HepG2 (cell line): ENCODE measurements around the gene USH2A. TPM values are rescaled to one million over a fixed set of nuclear protein-coding genes. Genes with fewer than 3 reads are reported as not detected.
A peak's percentile ranks its signal among the peaks of the same experiment; 100 is the strongest.

Experiments used
- ATAC-seq: fragments of 200-7000 bp; cut with Tn5 transposase; 3 replicates; pipeline ENCODE4 v1.9.1; 2020; ENCODE audit warnings: mild to moderate bottlenecking, moderate library complexity
- BruUV-seq: library from RNA; stranded (reverse); fragments of 400-500 nt; replicated peaks from 2 replicates; lab custom pipeline; 2021; lab: Mats Ljungman, UMichigan
- CTCF ChIA-PET: fragments of 300-600 bp; formaldehyde crosslinking; extraction: SDS; loops from one replicate; lab custom pipeline; 2021; ENCODE audit warnings: low total read pairs, inconsistent platforms, low intra/inter-chr PET ratio; lab: Yijun Ruan, JAX
- POLR2A ChIA-PET: fragments of 350-600 bp; sonication (Branson Sonifier 250); formaldehyde crosslinking; loops from one replicate; lab custom pipeline; 2020; ENCODE audit warnings: antibody characterized with exemption, inconsistent platforms; lab: Yijun Ruan, JAX
- DNase-seq: peaks from one replicate; pipeline ENCODE4 v3.0.0-alpha.2; 2015; ENCODE audit warnings: low spot score
- FAIRE-seq: peaks from 3 replicates; lab custom pipeline; 2011; peaks lifted over from hg19 to GRCh38; lab: Jason Lieb, UNC
- H2AFZ ChIP-seq: one replicate; pipeline ENCODE4 v1.6.1; 2011; ENCODE audit warnings: low read length, inconsistent platforms
- H3K27ac ChIP-seq: fragments of 300-600 bp; 3 replicates; pipeline ENCODE4 v1.8.0; 2011; ENCODE audit warnings: mixed run types, mild to moderate bottlenecking, mixed read lengths, low read length, inconsistent platforms; ENCODE audit not compliant: insufficient read depth; ENCODE audit errors: extremely low read length
- H3K27me3 ChIP-seq, 2 experiments: fragments of 200-600 bp in 1 of 2; 2 replicates in 1 of 2; 3 replicates in 1 of 2; pipeline versions ENCODE4 v1.6.0 to v1.8.0; 2011; ENCODE audit warnings: low read length in 2 of 2, mild to moderate bottlenecking in 2 of 2, moderate library complexity in 2 of 2, inconsistent platforms in 1 of 2; ENCODE audit not compliant: insufficient read depth in 2 of 2, control insufficient read depth in 1 of 2
- H3K36me3 ChIP-seq, 2 experiments: fragments of 200-600 bp in 1 of 2; replicated peaks in 1 of 2; 2 replicates in 1 of 2; 3 replicates in 1 of 2; pipeline versions ENCODE4 v1.5.1 to v1.8.0; 2011; ENCODE audit warnings: low read length in 2 of 2, inconsistent platforms in 1 of 2; ENCODE audit not compliant: insufficient read depth in 2 of 2, control insufficient read depth in 1 of 2
- H3K4me1 ChIP-seq: 2 replicates; pipeline ENCODE4 v1.5.1; 2012; ENCODE audit warnings: low read length, inconsistent platforms; ENCODE audit not compliant: insufficient read depth
- H3K4me2 ChIP-seq: 2 replicates; pipeline ENCODE4 v1.6.0; 2011; ENCODE audit warnings: low read depth, low read length, inconsistent platforms
- H3K4me3 ChIP-seq, 3 experiments: fragments of 200-600 bp in 1 of 3; sonication (generic), shearing (Covaris generic) in 1 of 3; replicated peaks in 1 of 3; 2 replicates each; pipeline ENCODE4 v1.5.1; 2011 to 2016; ENCODE audit warnings: low read length in 3 of 3, inconsistent platforms in 2 of 3, low read depth in 2 of 3, mild to moderate bottlenecking in 2 of 3, control low read depth in 1 of 3, mixed read lengths in 1 of 3; ENCODE audit not compliant: insufficient read depth in 1 of 3
- H3K79me2 ChIP-seq: one replicate; pipeline ENCODE4 v1.6.1; 2011; ENCODE audit warnings: low read length, inconsistent platforms; ENCODE audit not compliant: insufficient read depth
- H3K9ac ChIP-seq: 2 replicates; pipeline ENCODE4 v1.6.0; 2011; ENCODE audit warnings: mild to moderate bottlenecking, low read depth, low read length, inconsistent platforms; ENCODE audit not compliant: insufficient read depth
- H3K9me3 ChIP-seq: 2 replicates; pipeline ENCODE4 v1.5.1; 2012; ENCODE audit warnings: mild to moderate bottlenecking, low read length
- H4K20me1 ChIP-seq: 2 replicates; pipeline ENCODE4 v1.6.0; 2011; ENCODE audit warnings: inconsistent platforms, mild to moderate bottlenecking, low read length, moderate library complexity; ENCODE audit not compliant: insufficient read depth
- ARID2 ChIP-seq: sonication (generic); formaldehyde crosslinking; IDR thresholded peaks from 2 replicates; pipeline ENCODE4 v1.8.1; 2022; ENCODE audit warnings: mild to moderate bottlenecking, missing genetic modification reagents, borderline replicate concordance
- ARNT ChIP-seq: fragments of 450-650 bp; IDR thresholded peaks from 2 replicates; pipeline ENCODE4 v1.6.1; 2017
- ATF6 ChIP-seq: sonication (generic); formaldehyde crosslinking; conservative IDR thresholded peaks from 2 replicates; pipeline ENCODE4 v1.4.0; 2020; ENCODE audit warnings: missing genetic modification reagents
- BORCS8-MEF2B ChIP-seq: sonication (generic); formaldehyde crosslinking; IDR thresholded peaks from 2 replicates; pipeline ENCODE4 v1.8.0; 2022; ENCODE audit warnings: mild to moderate bottlenecking, missing genetic modification reagents
- GABPB1 ChIP-seq: IDR thresholded peaks from 2 replicates; pipeline ENCODE4 v1.6.1; 2016; ENCODE audit warnings: mild to moderate bottlenecking, missing genetic modification reagents, moderate library complexity, missing compliant biosample characterization
- GATAD2A ChIP-seq: IDR thresholded peaks from 2 replicates; pipeline ENCODE4 v1.6.1; 2016
- JUND ChIP-seq: sonication (generic); formaldehyde crosslinking; IDR thresholded peaks from 2 replicates; pipeline ENCODE4 v1.8.0; 2022; ENCODE audit warnings: mild to moderate bottlenecking, missing genetic modification reagents
- MAFK ChIP-seq, 2 experiments: IDR thresholded peaks in 1 of 2; conservative IDR thresholded peaks in 1 of 2; 2 replicates each; pipeline ENCODE4 v1.6.1; 2011; ENCODE audit warnings: improper control_type of control experiment in 2 of 2, low read length in 2 of 2
- MEIS1 ChIP-seq: sonication (generic); formaldehyde crosslinking; IDR thresholded peaks from 2 replicates; pipeline ENCODE4 v1.9.0; 2021; ENCODE audit warnings: mild to moderate bottlenecking, missing genetic modification reagents, moderate library complexity, borderline replicate concordance
- NKX3-1 ChIP-seq: sonication (generic); formaldehyde crosslinking; IDR thresholded peaks from 2 replicates; pipeline ENCODE4 v1.5.0; 2020; ENCODE audit warnings: missing genetic modification reagents
- ONECUT2 ChIP-seq: sonication (generic); formaldehyde crosslinking; IDR thresholded peaks from 2 replicates; pipeline ENCODE4 v1.4.0; 2020; ENCODE audit warnings: missing genetic modification reagents
- RARA ChIP-seq: IDR thresholded peaks from 2 replicates; pipeline ENCODE4 v1.6.1; 2016; ENCODE audit warnings: missing genetic modification reagents, missing compliant biosample characterization
- SALL2 ChIP-seq: sonication (generic); formaldehyde crosslinking; IDR thresholded peaks from 2 replicates; pipeline ENCODE4 v1.8.1; 2023; ENCODE audit warnings: mild to moderate bottlenecking, missing genetic modification reagents, inconsistent platforms
- SRSF4 ChIP-seq: fragments of 200-400 bp; formaldehyde crosslinking; IDR thresholded peaks from one replicate; pipeline ENCODE4 v1.6.1; 2018; ENCODE audit warnings: mild to moderate bottlenecking, low read depth, low read length, moderate library complexity; ENCODE audit not compliant: poor library complexity, severe bottlenecking
- ZFYVE20 ChIP-seq: sonication (generic); formaldehyde crosslinking; IDR thresholded peaks from 2 replicates; pipeline ENCODE4 v1.8.0; 2023; ENCODE audit warnings: low read depth, mild to moderate bottlenecking, moderate library complexity, missing genetic modification reagents, borderline replicate concordance
- ZNF335 ChIP-seq: sonication (generic); formaldehyde crosslinking; IDR thresholded peaks from 2 replicates; pipeline ENCODE4 v1.4.0; 2020; ENCODE audit warnings: missing genetic modification reagents
- ZNF652 ChIP-seq: IDR thresholded peaks from 2 replicates; pipeline ENCODE4 v1.6.1; 2016; ENCODE audit warnings: low read depth, borderline replicate concordance
- ZNF766 ChIP-seq: sonication (generic); formaldehyde crosslinking; IDR thresholded peaks from 2 replicates; pipeline ENCODE4 v1.5.0; 2020; ENCODE audit warnings: missing genetic modification reagents, borderline replicate concordance
- ZNF878 ChIP-seq: sonication (generic); formaldehyde crosslinking; IDR thresholded peaks from 2 replicates; pipeline ENCODE4 v1.8.1; 2023; ENCODE audit warnings: mild to moderate bottlenecking, missing genetic modification reagents, moderate library complexity
- ZNF883 ChIP-seq: sonication (generic); formaldehyde crosslinking; IDR thresholded peaks from 2 replicates; pipeline ENCODE4 v1.5.1; 2020; ENCODE audit warnings: mild to moderate bottlenecking, missing genetic modification reagents; ENCODE audit errors: not compliant biosample characterization
- WGBS: methylation state at CpG from one replicate; pipeline ENCODE4 v1.1.6; 2017; ENCODE audit warnings: low lambda C conversion rate; 5-methylcytosine and 5-hydroxymethylcytosine counted together
- in situ Hi-C: cut with HindIII; loops from 2 replicates; pipeline ENCODE4 v1.10.0; 2017; ENCODE audit warnings: low pct_unique_long_range_greater_than_20kb; ENCODE audit not compliant: extremely low pct_ligation_motif_present
- intact Hi-C: fragments of 100-400 bp; cut with micrococcal nuclease; formaldehyde crosslinking; loops from one replicate; pipeline ENCODE4 v1.10.0; 2022; ENCODE audit not compliant: unreplicated experiment
- polyA plus RNA-seq, 8 experiments: library from polyadenylated mRNA; depleted of rRNA in 3 of 8; stranded (reverse) in 7 of 8; unstranded in 1 of 8; fragments of >200 nt; fragmentation: Illumina TruSeq in 4 of 8; extraction: Trizol in 4 of 8; gene quantifications; 2 replicates each; pipeline versions ENCODE4 v1.2.1 to v1.2.3, GENCODE V29; 2011 to 2016; ENCODE audit warnings: low read depth in 4 of 8, missing spikeins in 1 of 8, mixed read lengths in 1 of 8; ENCODE audit not compliant: insufficient read depth in 1 of 8
- total RNA-seq, 5 experiments: library from RNA; depleted of rRNA; stranded (reverse); fragments of >200 nt; fragmentation: Illumina TruSeq; extraction: Trizol; gene quantifications; 2 replicates each; pipeline ENCODE4 v1.2.3, GENCODE V29; 2016; ENCODE audit warnings: low read depth in 1 of 5

Gene USH2A
- total and polyA plus RNA-seq, 2 of the 13 experiments (the other 11 are each of a cell fraction or from before 2014, with no cell fraction given) = 0.02 TPM; not detected in 1

DNA sequence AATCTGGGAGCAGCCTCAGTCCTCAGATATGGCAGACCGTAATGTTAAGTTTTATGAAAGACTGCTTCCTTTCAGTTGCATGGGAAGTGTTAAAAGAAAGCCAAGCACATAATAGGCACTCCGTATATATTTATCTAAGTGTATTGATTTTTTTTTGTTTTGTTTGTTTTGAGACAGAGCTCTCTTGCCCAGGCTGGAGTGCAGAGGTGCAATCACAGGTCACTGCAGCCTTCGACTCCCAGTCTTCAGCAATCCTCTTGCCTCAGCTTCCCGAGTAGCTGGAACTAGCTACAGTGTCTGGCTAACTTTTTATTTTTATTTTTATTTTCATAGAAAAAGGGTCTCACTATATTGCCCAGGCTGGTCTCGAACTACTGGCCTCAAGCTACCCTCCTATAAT is 341.8 kb downstream of the USH2A start:
- Histone ChIP-seq H3K9me3 (no peaks in the 10 kb centered on the region), H3K36me3 (no peaks in the 10 kb centered on the region), H3K4me3 (no peak overlapping the region), H3K79me2 (no peaks in the 10 kb centered on the region), H2AFZ (no peak overlapping the region), H3K27ac (no peak overlapping the region), H3K4me1 (no peaks in the 10 kb centered on the region), H3K4me2 (no peak overlapping the region), H4K20me1 (no peaks in the 10 kb centered on the region), H3K27me3 (no peaks in the 10 kb centered on the region), H3K9ac (no peak overlapping the region)
- ChIA-PET CTCF (no interaction called here), POLR2A (no interaction called here)
- 0 out of 2 replicates have a peak, but pooled peaks have one; percentile 31 for TF ChIP-seq ZNF652 (CRISPR knock-in tag)
- no peak for TF ChIP-seq ARNT
- peak; percentile 76 for TF ChIP-seq RARA
- TF ChIP-seq ONECUT2 = peak; percentile 64; the same call in 1 of the 2 replicates
- TF ChIP-seq MEIS1 = no peak
- no peak for TF ChIP-seq ZFYVE20 (CRISPR knock-in tag)
- TF ChIP-seq BORCS8-MEF2B (CRISPR knock-in tag) = no peak
- TF ChIP-seq GATAD2A (CRISPR knock-in tag) = 0 out of 2 replicates have a peak, but pooled peaks have one; percentile 18
- BruUV-seq = no TSS peak
- intact Hi-C loops (no loop called here), in situ Hi-C loops (no loop called here)
- 5% methylated on average over 5 of the region's 5 CpGs for WGBS
- DNase-seq (peak; percentile 5), ATAC-seq (peak; percentile 91), FAIRE-seq (no peak)

DNA sequence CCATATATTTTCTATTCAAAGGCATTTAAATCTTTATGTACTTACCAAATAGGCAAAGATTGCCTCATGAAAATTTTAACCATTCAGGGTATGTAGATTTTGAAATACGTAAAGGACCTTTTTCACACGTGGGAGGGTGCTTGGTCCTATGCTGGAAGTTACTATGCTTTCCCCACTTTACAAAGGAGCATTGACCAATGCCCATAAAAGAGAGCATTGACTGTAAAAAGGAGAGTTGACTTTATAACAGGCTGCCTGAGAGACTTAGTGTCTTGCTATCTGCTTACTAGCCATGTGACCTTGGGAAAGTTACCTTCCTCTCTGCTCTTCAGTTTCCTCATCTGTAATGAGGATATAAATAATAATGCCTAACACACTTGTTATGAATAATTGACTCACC is 346.5 kb downstream of the USH2A start:
- H3K9ac ChIP-seq = no peak overlapping the region
- FAIRE-seq = no peak
- H3K4me1 ChIP-seq = no peaks in the 10 kb centered on the region
- intact Hi-C loops (no loop called here), in situ Hi-C loops (no loop called here)
- no peak for ATAC-seq
- H4K20me1 ChIP-seq = no peaks in the 10 kb centered on the region
- no peak overlapping the region for H3K4me2 ChIP-seq
- no peaks in the 10 kb centered on the region for H3K27me3 ChIP-seq
- WGBS = 0% methylated on average over 2 of the region's 2 CpGs
- H3K36me3 ChIP-seq = no peaks in the 10 kb centered on the region
- H3K27ac ChIP-seq = no peak overlapping the region
- H3K4me3 ChIP-seq = no peak overlapping the region
- CTCF ChIA-PET = no interaction called here
- DNase-seq = no peak
- no TSS peak for BruUV-seq
- POLR2A ChIA-PET = no interaction called here
- no peaks in the 10 kb centered on the region for H3K9me3 ChIP-seq
- H3K79me2 ChIP-seq = no peaks in the 10 kb centered on the region
- H2AFZ ChIP-seq = no peak overlapping the region
- TF ChIP-seq SRSF4 = no peak
- TF ChIP-seq MAFK (conservative IDR thresholded peaks at IDR 0.05 in 1 of 2, IDR thresholded peaks at IDR 0.05 in 1 of 2; ENCODE audit: low read length in 2 of 2) = no peak
- no peak for TF ChIP-seq NKX3-1 (CRISPR knock-in tag)
- TF ChIP-seq ZNF883 (CRISPR knock-in tag) = no peak
- no peak for TF ChIP-seq GABPB1 (CRISPR knock-in tag)
- TF ChIP-seq ZNF878 (CRISPR knock-in tag) = no peak
- no peak for TF ChIP-seq JUND (CRISPR knock-in tag)
- TF ChIP-seq ZNF766 (CRISPR knock-in tag) = no peak
- no peak for TF ChIP-seq ATF6 (CRISPR knock-in tag)
- TF ChIP-seq SALL2 (CRISPR knock-in tag) = no peak
- no peak for TF ChIP-seq ZNF335 (CRISPR knock-in tag)
- TF ChIP-seq ARID2 (CRISPR knock-in tag) = no peak
